Kidney (tissue), 14 donors: ENCODE measurements around the gene VAC14. TPM values are rescaled to one million over a fixed set of nuclear protein-coding genes. Genes with fewer than 3 reads are reported as not detected.

Source experiments
- DNase-seq, 5 donors: peaks; one replicate each; pipeline ENCODE4 v3.0.0-alpha.2; 2013 to 2020
- FAIRE-seq: peaks from 2 replicates; lab custom pipeline; 2012; peaks lifted over from hg19 to GRCh38; lab: Jason Lieb, UNC
- H3K27ac ChIP-seq, 2 donors: one replicate each; pipeline ENCODE4 v1.7.0; 2013; ENCODE audit warnings: low read depth in 2 of 2, low read length in 2 of 2, inconsistent platforms in 1 of 2
- H3K27me3 ChIP-seq: one replicate; pipeline ENCODE4 v1.7.1; 2013; ENCODE audit warnings: low read length, inconsistent platforms; ENCODE audit not compliant: control insufficient read depth, insufficient read depth
- H3K36me3 ChIP-seq, 3 donors: one replicate each; pipeline versions ENCODE4 v1.7.0 to v1.7.1; 2013; ENCODE audit warnings: low read length in 3 of 3, control low read depth in 1 of 3, inconsistent platforms in 1 of 3; ENCODE audit not compliant: insufficient read depth in 3 of 3, control insufficient read depth in 2 of 3
- H3K4me1 ChIP-seq, 3 donors: one replicate each; pipeline versions ENCODE4 v1.7.0 to v1.7.1; 2013; ENCODE audit warnings: low read length in 3 of 3, inconsistent platforms in 1 of 3, low read depth in 1 of 3; ENCODE audit not compliant: control insufficient read depth in 2 of 3, insufficient read depth in 2 of 3
- H3K4me3 ChIP-seq, 3 donors: one replicate each; pipeline versions ENCODE4 v1.7.0 to v1.8.1; 2013; ENCODE audit warnings: low read length in 3 of 3, control low read depth in 1 of 3, inconsistent platforms in 1 of 3
- H3K9ac ChIP-seq, 3 donors: one replicate each; pipeline versions ENCODE4 v1.7.0 to v1.7.1; 2013; ENCODE audit warnings: low read length in 3 of 3, control low read depth in 1 of 3, inconsistent platforms in 1 of 3
- H3K9me3 ChIP-seq, 3 donors: one replicate each; pipeline versions ENCODE4 v1.7.0 to v1.7.1; 2013; ENCODE audit warnings: low read length in 3 of 3, control low read depth in 1 of 3, inconsistent platforms in 1 of 3; ENCODE audit not compliant: control insufficient read depth in 2 of 3, insufficient read depth in 1 of 3
- CTCF ChIP-seq: IDR thresholded peaks from 3 replicates; pipeline ENCODE4 v1.5.1; 2012; ENCODE audit warnings: mild to moderate bottlenecking, moderate library complexity, borderline replicate concordance; ENCODE audit not compliant: insufficient read depth; ENCODE audit errors: extremely low read depth
- intact Hi-C: fragments of 100-400 bp; cut with DNase I; formaldehyde crosslinking; loops from one replicate; pipeline ENCODE4 v1.11.1; 2022
- polyA plus RNA-seq: library from polyadenylated mRNA; stranded (reverse); fragments of 350-450 nt; fragmentation: Illumina TruSeq; extraction: RNeasy Lipid Tissue Mini Kit (QIAGEN cat#74804); gene quantifications from one replicate; pipeline ENCODE4 v1.2.3, GENCODE V29; 2014; ENCODE audit warnings: low read depth, low replicate concordance; ENCODE audit not compliant: insufficient read depth
- total RNA-seq: library from RNA; stranded (reverse); fragmentation: NEBNext Ultra II Directional; extraction: Animal tissue kit (Norgen Biotek cat#: 25700); gene quantifications from one replicate; pipeline ENCODE4 v1.2.1, GENCODE V29; 2021
- donor health status: control.
- donor health status: control.
- donor health status: control.
- donor health status: control.
- donor health status: control.
- donor health status: DM: yes; HTN: yes; CAD: no.
- donor health status: Normal renal cell carcinoma (clear cell type).

Gene VAC14
- total and polyA plus RNA-seq, 2 donors from 2014 or later, result 36.8 to 41.9 TPM

GRCh38 chr16:70661534-70661917, 139.4 kb downstream of the VAC14 start:
- Histone ChIP-seq H3K27me3 (no peaks in the 10 kb centered on the region), H3K36me3 (peaks cover 0 to 12% (median 4%) of the 10 kb centered on the region in 3 donors), H3K4me3 (no peak overlapping the region), H3K9ac (no peak overlapping the region), H3K4me1 (no peaks in the 10 kb centered on the region), H3K27ac (no peak overlapping the region), H3K9me3 (no peaks in the 10 kb centered on the region)
- FAIRE-seq, result no peak
- DNase-seq, result no peak
- TF ChIP-seq CTCF, result no peak
- intact Hi-C loops, result no loop called here

GRCh38 chr16:70660672-70661350, 140.1 kb downstream of the VAC14 start:
- no peaks in the 10 kb centered on the region for H3K4me1 ChIP-seq
- no peaks in the 10 kb centered on the region for H3K9me3 ChIP-seq
- no peaks in the 10 kb centered on the region for H3K27me3 ChIP-seq
- no peak overlapping the region for H3K4me3 ChIP-seq
- no peak for TF ChIP-seq CTCF
- DNase-seq, result no peak
- no peak overlapping the region for H3K27ac ChIP-seq
- no peak for FAIRE-seq
- H3K9ac ChIP-seq, result no peak overlapping the region
- intact Hi-C loops, result no loop called here
- peaks cover 0 to 6% (median 4%) of the 10 kb centered on the region in 3 donors for H3K36me3 ChIP-seq

GRCh38 chr16:70659953-70660671, 140.8 kb downstream of the VAC14 start:
- Histone ChIP-seq H3K9ac (no peak overlapping the region), H3K9me3 (no peaks in the 10 kb centered on the region), H3K27me3 (no peaks in the 10 kb centered on the region), H3K4me3 (no peak overlapping the region), H3K4me1 (no peaks in the 10 kb centered on the region), H3K27ac (no peak overlapping the region), H3K36me3 (peaks cover 0 to 4% (median 4%) of the 10 kb centered on the region in 3 donors)
- TF ChIP-seq CTCF, result no peak
- DNase-seq, result no peak
- FAIRE-seq, result no peak
- intact Hi-C loops, result loop anchor here (10.0 kb wide), 1 partner anchor 125 kb away; no protein-coding TSS in a partner anchor
